Activated T-helper 2 cell treated with anti-CD3 and anti-CD28 coated beads, Interferon-gamma antibody, Interleukin-2, Interleukin-4, amounts not matched to agents 10 μg/mL and 5 μg/mL and 100 μg/mL, durations not matched to agents 14 hours and 24 hours and 36 hours (primary cell): ENCODE results near the gene GRPEL1. TPM values are rescaled to one million over a fixed set of nuclear protein-coding genes. Genes with fewer than 3 reads are reported as not detected.

Experiments used
- DNase-seq: peaks from one replicate; pipeline ENCODE4 v3.0.0; 2021; ENCODE audit warnings: low spot score
- H3K27ac Mint-ChIP-seq: one replicate; pipeline ENCODE4 v1.8.0; 2021; ENCODE audit warnings: mixed read lengths
- H3K27me3 Mint-ChIP-seq: one replicate; pipeline ENCODE4 v1.8.0; 2021; ENCODE audit warnings: low read depth, mixed read lengths
- H3K36me3 Mint-ChIP-seq: one replicate; pipeline ENCODE4 v1.8.0; 2021; ENCODE audit warnings: low read depth, mixed read lengths
- H3K4me1 Mint-ChIP-seq: one replicate; pipeline ENCODE4 v1.8.0; 2021; ENCODE audit warnings: low read depth, mixed read lengths
- H3K4me3 Mint-ChIP-seq: one replicate; pipeline ENCODE4 v1.8.0; 2021; ENCODE audit warnings: low read depth, mild to moderate bottlenecking, moderate library complexity, mixed read lengths
- H3K9me3 Mint-ChIP-seq: one replicate; pipeline ENCODE4 v1.8.0; 2021; ENCODE audit warnings: mixed read lengths
- intact Hi-C: fragments of 100-400 bp; cut with micrococcal nuclease; formaldehyde crosslinking; loops from one replicate; pipeline ENCODE4 v1.15.1; 2023
- total RNA-seq: library from RNA; stranded (reverse); gene quantifications from 2 replicates; pipeline ENCODE4 v1.2.3, GENCODE V29; 2022

GRPEL1 gene
- total RNA-seq, 1 donor from 2014 or later = 84.6 TPM

DNA sequence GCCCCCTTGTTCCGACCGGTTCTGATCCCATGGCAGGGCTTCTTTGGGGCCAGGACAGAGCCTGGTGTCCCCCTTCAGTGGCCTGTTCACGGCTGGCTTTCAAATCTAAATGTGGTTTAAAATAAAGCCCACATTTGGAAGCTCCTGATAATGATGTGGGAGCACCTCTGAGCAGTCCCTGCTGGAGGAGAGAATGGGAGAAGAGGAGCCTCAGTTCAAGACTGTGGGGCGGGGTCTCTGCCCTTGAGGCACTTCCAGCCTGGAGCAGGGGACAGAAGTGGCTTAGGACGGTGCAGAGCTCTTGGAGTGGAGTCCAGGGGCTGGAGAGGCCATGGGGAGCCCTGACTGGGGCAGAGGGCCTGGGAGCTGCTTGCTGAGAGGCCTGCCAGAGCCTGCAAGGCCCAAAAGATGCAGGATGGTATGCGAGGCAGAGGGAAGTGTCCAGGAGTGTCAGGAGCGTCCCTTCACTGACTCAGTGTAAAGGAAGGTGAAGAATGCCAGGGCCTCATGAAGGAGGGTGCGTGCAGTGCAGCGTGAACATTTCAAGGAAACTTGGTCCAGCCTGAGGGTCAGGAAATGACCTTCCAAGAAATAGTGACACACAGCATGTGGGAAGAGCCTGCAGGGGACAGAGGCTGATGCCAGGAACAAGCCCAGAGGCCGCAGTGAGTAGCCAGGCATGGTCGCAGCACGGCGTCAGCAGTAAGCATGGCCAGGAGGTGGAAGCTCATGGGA lies 45.8 kb downstream of the GRPEL1 start:
- no peaks in the 10 kb centered on the region for H3K9me3 Mint-ChIP-seq
- DNase-seq = no peak
- H3K36me3 Mint-ChIP-seq = peaks cover 33% of the 10 kb centered on the region
- no peak overlapping the region for H3K27ac Mint-ChIP-seq
- no peaks in the 10 kb centered on the region for H3K4me1 Mint-ChIP-seq
- intact Hi-C loops = no loop called here
- H3K27me3 Mint-ChIP-seq = no peaks in the 10 kb centered on the region
- H3K4me3 Mint-ChIP-seq = no peak overlapping the region

- Mint-ChIP-seq H3K4me3 (no peak overlapping the region), H3K9me3 (no peaks in the 10 kb centered on the region), H3K4me1 (no peaks in the 10 kb centered on the region), H3K36me3 (peaks cover 25% of the 10 kb centered on the region), H3K27ac (no peak overlapping the region), H3K27me3 (no peaks in the 10 kb centered on the region)
- DNase-seq = no peak
- intact Hi-C loops = no loop called here
These were observed 46.5 kb downstream of the GRPEL1 start for GRCh38 chr4:7021355-7021754.

GRCh38 chr4:7020856-7021255 lies 47.0 kb downstream of the GRPEL1 start:
- Mint-ChIP-seq H3K4me3 (no peak overlapping the region), H3K9me3 (no peaks in the 10 kb centered on the region), H3K27me3 (no peaks in the 10 kb centered on the region), H3K4me1 (no peaks in the 10 kb centered on the region), H3K36me3 (peaks cover 20% of the 10 kb centered on the region), H3K27ac (no peak overlapping the region)
- intact Hi-C loops = no loop called here
- no peak for DNase-seq

DNA sequence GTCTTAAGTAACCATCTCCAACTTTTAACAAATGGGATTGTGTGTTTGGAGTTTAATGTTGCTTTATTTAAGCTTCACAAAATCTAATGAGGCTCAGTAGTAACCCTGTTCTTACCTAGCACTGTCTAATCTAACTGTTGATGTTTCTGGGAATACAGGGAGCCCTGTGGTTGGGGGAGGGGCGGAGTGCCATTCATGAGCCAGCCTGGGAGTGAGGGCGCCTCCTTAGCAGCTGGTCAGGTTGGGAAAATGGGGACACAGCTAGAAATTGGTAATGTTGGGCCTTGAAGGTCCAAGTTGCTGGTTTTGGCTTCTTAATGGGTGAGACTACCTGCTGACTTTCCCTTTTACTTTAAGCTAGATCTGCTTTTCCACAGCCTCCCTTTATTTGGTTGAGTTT lies 47.6 kb downstream of the GRPEL1 start:
- intact Hi-C loops = no loop called here
- Mint-ChIP-seq H3K36me3 (peaks cover 23% of the 10 kb centered on the region), H3K27me3 (no peaks in the 10 kb centered on the region), H3K27ac (no peak overlapping the region), H3K4me1 (no peaks in the 10 kb centered on the region), H3K4me3 (no peak overlapping the region), H3K9me3 (no peaks in the 10 kb centered on the region)
- DNase-seq = no peak

DNA sequence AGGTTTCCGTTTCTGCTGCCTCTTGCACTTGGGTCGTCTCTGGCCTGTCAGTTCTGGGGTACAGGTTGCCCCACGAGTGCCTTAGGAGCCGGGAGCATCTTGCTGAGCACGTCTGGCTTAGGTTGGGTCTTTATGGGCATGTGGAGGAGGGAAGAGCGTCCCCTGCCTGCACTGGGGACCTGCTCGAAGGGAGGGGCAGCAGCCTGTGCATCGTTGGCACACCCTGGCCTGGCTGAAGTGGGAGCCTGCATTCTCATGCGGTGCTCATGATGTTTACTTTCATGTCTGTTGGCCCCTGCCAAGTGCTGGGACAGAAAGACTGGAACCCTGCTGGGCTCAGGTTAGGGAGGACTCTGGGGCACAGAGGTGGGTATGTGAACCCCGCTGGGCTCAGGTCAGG lies 48.5 kb downstream of the GRPEL1 start:
- DNase-seq = no peak
- Mint-ChIP-seq H3K27ac (no peak overlapping the region), H3K27me3 (no peaks in the 10 kb centered on the region), H3K4me1 (peaks cover 2% of the 10 kb centered on the region), H3K4me3 (no peak overlapping the region), H3K36me3 (peaks cover 32% of the 10 kb centered on the region), H3K9me3 (no peaks in the 10 kb centered on the region)
- intact Hi-C loops = no loop called here

GRCh38 chr4:7018281-7018680 lies 49.6 kb downstream of the GRPEL1 start:
- Mint-ChIP-seq H3K27ac (no peak overlapping the region), H3K27me3 (no peaks in the 10 kb centered on the region), H3K36me3 (peaks cover 41% of the 10 kb centered on the region), H3K4me1 (peaks cover 3% of the 10 kb centered on the region), H3K9me3 (no peaks in the 10 kb centered on the region), H3K4me3 (no peak overlapping the region)
- DNase-seq = no peak
- intact Hi-C loops = no loop called here

GRCh38 chr4:7017446-7018048 lies 50.3 kb downstream of the GRPEL1 start:
- intact Hi-C loops = no loop called here
- peaks cover 45% of the 10 kb centered on the region for H3K36me3 Mint-ChIP-seq
- H3K4me3 Mint-ChIP-seq = no peak overlapping the region
- no peak for DNase-seq
- no peak overlapping the region for H3K27ac Mint-ChIP-seq
- H3K9me3 Mint-ChIP-seq = no peaks in the 10 kb centered on the region
- H3K27me3 Mint-ChIP-seq = no peaks in the 10 kb centered on the region
- H3K4me1 Mint-ChIP-seq = peaks cover 4% of the 10 kb centered on the region

GRCh38 chr4:7016512-7016911 lies 51.4 kb downstream of the GRPEL1 start:
- intact Hi-C loops = no loop called here
- H3K9me3 Mint-ChIP-seq = no peaks in the 10 kb centered on the region

DNA sequence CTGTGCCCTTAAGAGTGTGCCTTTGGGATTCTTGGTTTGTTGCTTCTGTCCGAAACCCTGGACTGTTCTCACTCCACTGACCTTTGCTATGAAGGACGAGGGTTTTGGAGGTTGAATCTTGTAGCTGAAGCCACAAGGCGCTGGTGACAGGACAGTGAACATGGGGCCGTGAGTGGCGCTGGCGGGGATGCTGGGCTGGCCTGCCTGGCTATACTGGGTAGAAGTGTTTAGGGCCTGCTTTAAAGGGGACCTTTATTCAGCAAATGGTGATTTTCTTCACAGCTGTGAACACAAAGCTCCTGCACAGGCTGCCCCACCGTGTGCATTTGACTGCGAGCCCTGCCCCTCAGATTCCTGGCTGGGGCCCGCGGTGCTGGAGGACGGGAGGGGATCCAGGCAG lies 51.8 kb downstream of the GRPEL1 start:
- peaks cover 41% of the 10 kb centered on the region for H3K36me3 Mint-ChIP-seq

More at GRCh38 chr4:7016512-7016911, 51.4 kb downstream of the GRPEL1 start:
- H3K27ac Mint-ChIP-seq = no peak overlapping the region
- peaks cover 38% of the 10 kb centered on the region for H3K36me3 Mint-ChIP-seq
- peaks cover 5% of the 10 kb centered on the region for H3K4me1 Mint-ChIP-seq
- no peak for DNase-seq
- H3K27me3 Mint-ChIP-seq = no peaks in the 10 kb centered on the region
- H3K4me3 Mint-ChIP-seq = no peak overlapping the region

DNA sequence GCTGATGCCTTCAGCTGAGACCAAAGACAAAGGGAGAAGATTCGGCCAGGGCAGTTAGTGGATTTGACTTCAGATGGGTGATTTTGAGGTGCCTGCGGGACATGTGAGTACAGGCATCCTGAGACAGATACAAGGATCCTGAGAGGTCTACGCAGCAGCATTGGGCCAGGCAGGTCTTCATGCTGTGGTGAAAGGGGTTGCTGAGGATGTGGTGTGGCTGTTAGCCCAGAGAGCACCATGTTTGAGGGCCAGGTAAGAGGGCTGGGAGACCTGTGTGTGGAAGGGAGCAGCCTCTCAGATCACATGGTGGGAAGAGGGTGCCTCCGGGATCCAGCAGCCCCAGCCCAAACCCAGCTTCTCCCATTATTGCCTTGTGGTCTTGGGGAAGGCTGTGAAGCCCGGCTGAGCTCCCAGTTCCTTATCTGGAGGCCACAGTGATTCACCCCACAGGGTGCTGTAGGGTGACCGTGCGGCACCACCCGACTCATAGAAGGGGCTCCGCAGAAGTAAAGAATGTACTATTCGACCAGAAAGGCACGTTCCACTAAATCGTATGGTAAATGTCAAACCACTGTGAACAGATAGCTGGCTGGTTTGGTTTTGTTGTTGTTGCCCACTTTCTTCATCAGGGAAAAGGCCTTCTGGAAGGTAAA lies 52.4 kb downstream of the GRPEL1 start:
- intact Hi-C loops = no loop called here
- peaks cover 5% of the 10 kb centered on the region for H3K4me1 Mint-ChIP-seq
- no peaks in the 10 kb centered on the region for H3K27me3 Mint-ChIP-seq
- no peak overlapping the region for H3K4me3 Mint-ChIP-seq
- no peak for DNase-seq
- no peaks in the 10 kb centered on the region for H3K9me3 Mint-ChIP-seq
- peaks cover 40% of the 10 kb centered on the region for H3K36me3 Mint-ChIP-seq
- no peak overlapping the region for H3K27ac Mint-ChIP-seq

More for the DNA sequence above, 51.8 kb downstream of the GRPEL1 start:
- Mint-ChIP-seq H3K4me1 (peaks cover 5% of the 10 kb centered on the region), H3K4me3 (no peak overlapping the region), H3K9me3 (no peaks in the 10 kb centered on the region), H3K27me3 (no peaks in the 10 kb centered on the region), H3K27ac (no peak overlapping the region)
- no peak for DNase-seq
- intact Hi-C loops = no loop called here

DNA sequence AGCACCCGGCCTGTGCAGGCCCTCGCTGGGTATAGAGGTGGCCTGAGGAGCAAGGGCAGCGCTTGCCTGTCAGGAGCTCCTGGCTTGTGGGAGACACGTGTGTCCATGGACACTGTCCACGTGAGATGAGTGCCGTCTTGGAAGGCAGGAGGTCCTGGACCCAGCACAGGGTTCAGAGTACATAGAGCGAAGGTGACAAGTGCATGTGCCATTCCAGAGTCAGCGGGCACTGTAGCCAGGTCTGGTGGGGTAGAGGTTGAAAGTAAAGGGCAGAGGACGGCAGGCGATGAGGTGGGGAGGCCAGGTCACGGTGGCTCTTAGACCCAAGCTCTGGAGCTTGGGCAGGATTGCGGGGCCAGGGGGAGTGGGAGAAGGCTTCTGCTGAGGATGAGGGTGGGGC lies 53.0 kb downstream of the GRPEL1 start:
- no peaks in the 10 kb centered on the region for H3K27me3 Mint-ChIP-seq

GRCh38 chr4:7013175-7013574 lies 54.7 kb downstream of the GRPEL1 start:
- H3K9me3 Mint-ChIP-seq = no peaks in the 10 kb centered on the region
- intact Hi-C loops = no loop called here
- H3K4me1 Mint-ChIP-seq = peaks cover 6% of the 10 kb centered on the region
- H3K27ac Mint-ChIP-seq = no peak overlapping the region
- no peak overlapping the region for H3K4me3 Mint-ChIP-seq
- H3K36me3 Mint-ChIP-seq = peaks cover 58% of the 10 kb centered on the region
- no peak for DNase-seq
- no peaks in the 10 kb centered on the region for H3K27me3 Mint-ChIP-seq

More for the DNA sequence above, 53.0 kb downstream of the GRPEL1 start:
- Mint-ChIP-seq H3K4me3 (no peak overlapping the region), H3K4me1 (peaks cover 5% of the 10 kb centered on the region), H3K27ac (no peak overlapping the region), H3K9me3 (no peaks in the 10 kb centered on the region), H3K36me3 (peaks cover 47% of the 10 kb centered on the region)
- intact Hi-C loops = no loop called here
- DNase-seq = no peak

DNA sequence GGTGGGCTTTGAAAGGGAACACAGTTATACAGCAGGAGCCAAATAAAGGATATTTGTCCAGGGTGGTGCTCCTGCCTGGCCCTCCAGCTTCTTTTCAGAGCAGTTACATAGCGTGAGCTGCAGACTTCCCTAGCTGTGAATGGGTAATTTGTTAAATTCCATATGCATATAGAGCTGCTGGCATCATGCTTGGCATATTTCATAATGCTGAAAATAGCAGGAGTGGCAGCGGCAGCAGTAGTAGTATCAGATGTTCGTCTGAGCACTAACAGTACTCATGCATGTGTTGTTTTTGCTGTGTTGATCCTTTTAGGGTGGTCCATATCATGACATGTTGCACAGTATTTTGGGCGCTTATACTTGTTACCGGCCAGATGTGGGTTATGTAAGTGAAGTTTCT lies 58.3 kb downstream of the GRPEL1 start:
- peaks cover 48% of the 10 kb centered on the region for H3K36me3 Mint-ChIP-seq

More for the DNA sequence above, 58.3 kb downstream of the GRPEL1 start:
- no peaks in the 10 kb centered on the region for H3K27me3 Mint-ChIP-seq
- no peaks in the 10 kb centered on the region for H3K9me3 Mint-ChIP-seq
- no peak overlapping the region for H3K4me3 Mint-ChIP-seq
- H3K27ac Mint-ChIP-seq = no peak overlapping the region
- intact Hi-C loops = no loop called here
- peaks cover 14% of the 10 kb centered on the region for H3K4me1 Mint-ChIP-seq
- DNase-seq = no peak
